A549 (cell line): ENCODE results near the gene OR1N1. TPM values are rescaled to one million over a fixed set of nuclear protein-coding genes. Genes with fewer than 3 reads are reported as not detected.

Experiments used
- polyA plus RNA-seq, 4 experiments: library from polyadenylated mRNA; depleted of rRNA in 3 of 4; stranded (reverse); fragments of >200 nt; fragmentation: RNase III in 1 of 4; extraction: RNeasy Plus Mini Kit Qiagen cat#74134 plus additional on column Dnase treatment in 1 of 4; gene quantifications; 2 replicates in 3 of 4; 3 replicates in 1 of 4; pipeline ENCODE4 v1.2.3, GENCODE V29; 2011 to 2017

The OR1N1 gene
- polyA plus RNA-seq, 2 of the 4 experiments (the other 2 are of a cell fraction): not detected

Other genes starting within 250 kb of the OR1N1 start
- 0.41 and 0.49 TPM in 2 replicates for gene PTGS1, start 156.3 kb downstream of the OR1N1 start, polyA plus RNA-seq (2011; rRNA removed)
- gene PTGS1, start 156.3 kb downstream of the OR1N1 start, polyA plus RNA-seq (2017; fragmentation: RNase III; extraction: RNeasy Plus Mini Kit Qiagen cat#74134 plus additional on column Dnase treatment): 0.77 to 1.6 TPM (median 1.0 TPM) in 3 replicates
- gene OR1J1, start 49.4 kb downstream of the OR1N1 start, polyA plus RNA-seq (2011; rRNA removed): not detected in 2 replicates
- gene OR1J1, start 49.4 kb downstream of the OR1N1 start, polyA plus RNA-seq (2017; fragmentation: RNase III; extraction: RNeasy Plus Mini Kit Qiagen cat#74134 plus additional on column Dnase treatment): not detected in 3 replicates
- gene OR1J2, start 16.5 kb downstream of the OR1N1 start, polyA plus RNA-seq (2011; rRNA removed): 0.17 and 0.21 TPM in 2 replicates
- gene OR1J2, start 16.5 kb downstream of the OR1N1 start, polyA plus RNA-seq (2017; fragmentation: RNase III; extraction: RNeasy Plus Mini Kit Qiagen cat#74134 plus additional on column Dnase treatment): 0.09 to 0.21 TPM in 2 of 3 replicates, not detected in the other
- gene OR1J4, start 8.2 kb downstream of the OR1N1 start, polyA plus RNA-seq (2011; rRNA removed): 0.23 and 0.30 TPM in 2 replicates
- 0.17 TPM in 1 of 3 replicates, not detected in the others for gene OR1J4, start 8.2 kb downstream of the OR1N1 start, polyA plus RNA-seq (2017; fragmentation: RNase III; extraction: RNeasy Plus Mini Kit Qiagen cat#74134 plus additional on column Dnase treatment)
- gene OR1N2, start 25.8 kb upstream of the OR1N1 start, polyA plus RNA-seq (2011; rRNA removed): not detected in 2 replicates
- gene OR1N2, start 25.8 kb upstream of the OR1N1 start, polyA plus RNA-seq (2017; fragmentation: RNase III; extraction: RNeasy Plus Mini Kit Qiagen cat#74134 plus additional on column Dnase treatment): not detected in 3 replicates
- 0.05 TPM in 2 replicates for gene OR1L8, start 56.1 kb upstream of the OR1N1 start, polyA plus RNA-seq (2011; rRNA removed)
- not detected in 3 replicates for gene OR1L8, start 56.1 kb upstream of the OR1N1 start, polyA plus RNA-seq (2017; fragmentation: RNase III; extraction: RNeasy Plus Mini Kit Qiagen cat#74134 plus additional on column Dnase treatment)
- gene OR1Q1, start 87.4 kb upstream of the OR1N1 start, polyA plus RNA-seq (2011; rRNA removed): 0.28 and 0.50 TPM in 2 replicates
- 0.10 to 0.11 TPM in 2 of 3 replicates, not detected in the other for gene OR1Q1, start 87.4 kb upstream of the OR1N1 start, polyA plus RNA-seq (2017; fragmentation: RNase III; extraction: RNeasy Plus Mini Kit Qiagen cat#74134 plus additional on column Dnase treatment)
- gene OR1B1, start 130.3 kb upstream of the OR1N1 start, polyA plus RNA-seq (2011; rRNA removed): not detected in 2 replicates
- not detected in 3 replicates for gene OR1B1, start 130.3 kb upstream of the OR1N1 start, polyA plus RNA-seq (2017; fragmentation: RNase III; extraction: RNeasy Plus Mini Kit Qiagen cat#74134 plus additional on column Dnase treatment)
- gene OR1L1, start 134.4 kb upstream of the OR1N1 start, polyA plus RNA-seq (2011; rRNA removed): not detected in 2 replicates
- gene OR1L1, start 134.4 kb upstream of the OR1N1 start, polyA plus RNA-seq (2017; fragmentation: RNase III; extraction: RNeasy Plus Mini Kit Qiagen cat#74134 plus additional on column Dnase treatment): not detected in 3 replicates
- not detected in 2 replicates for gene OR1L3, start 147.8 kb upstream of the OR1N1 start, polyA plus RNA-seq (2011; rRNA removed)
- gene OR1L3, start 147.8 kb upstream of the OR1N1 start, polyA plus RNA-seq (2017; fragmentation: RNase III; extraction: RNeasy Plus Mini Kit Qiagen cat#74134 plus additional on column Dnase treatment): not detected in 3 replicates
- gene OR1L4, start 196.7 kb upstream of the OR1N1 start, polyA plus RNA-seq (2011; rRNA removed): not detected in 2 replicates
- not detected in 3 replicates for gene OR1L4, start 196.7 kb upstream of the OR1N1 start, polyA plus RNA-seq (2017; fragmentation: RNase III; extraction: RNeasy Plus Mini Kit Qiagen cat#74134 plus additional on column Dnase treatment)
- gene OR1L6, start 215.0 kb upstream of the OR1N1 start, polyA plus RNA-seq (2011; rRNA removed): not detected in 2 replicates
- not detected in 3 replicates for gene OR1L6, start 215.0 kb upstream of the OR1N1 start, polyA plus RNA-seq (2017; fragmentation: RNase III; extraction: RNeasy Plus Mini Kit Qiagen cat#74134 plus additional on column Dnase treatment)